ENCODE measurements around the gene TCEA2. TPM values are rescaled to one million over a fixed set of nuclear protein-coding genes. Genes with fewer than 3 reads are reported as not detected.

The TCEA2 gene
- total RNA-seq, 6 experiments from 2014 or later: 14.8 to 45.6 (median 28.6) TPM

- no peak for DNase-seq
Observed at GRCh38 chr20:64036346-64037198, 26.4 kb upstream of the TCEA2 start.

GRCh38 chr20:64037199-64037497 lies 25.9 kb upstream of the TCEA2 start:
- Histone ChIP-seq H3K36me3 (peaks cover 0 to 12% (median 2%) of the 10 kb centered on the region in 4 donors), H3K27me3 (peaks cover 0 to 9% of the 10 kb centered on the region in 2 donors), H3K9me3 (no peaks in the 10 kb centered on the region), H3K27ac (no peak overlapping the region), H3K4me1 (peaks cover 0 to 7% (median 0%) of the 10 kb centered on the region in 4 donors), H3K4me3 (no peak overlapping the region)
- DNase-seq (no peak), ATAC-seq (no peak)
- intact Hi-C loops (cut with DNase I): no loop called here
- WGBS (ENCODE audit: insufficient coverage, low coverage, low lambda C conversion rate, missing lambda C conversion rate): 88% methylated on average over 2 of the region's 3 CpGs
- TF ChIP-seq CTCF (IDR thresholded peaks at IDR 0.05) (no peak), POLR2A (IDR thresholded peaks at IDR 0.05) (no peak)

More at GRCh38 chr20:64036346-64037198, 26.4 kb upstream of the TCEA2 start:
- Histone ChIP-seq H3K36me3 (peaks cover 0 to 17% (median 2%) of the 10 kb centered on the region in 4 donors), H3K27me3 (peaks cover 0 to 3% of the 10 kb centered on the region in 2 donors), H3K27ac (no peak overlapping the region), H3K4me3 (no peak overlapping the region), H3K4me1 (peaks cover 0 to 7% (median 0%) of the 10 kb centered on the region in 4 donors), H3K9me3 (no peaks in the 10 kb centered on the region)
- no peak for ATAC-seq
- WGBS (ENCODE audit: insufficient coverage, low coverage, low lambda C conversion rate, missing lambda C conversion rate): no CpG with 5 or more reads among the region's 17 CpGs
- TF ChIP-seq CTCF (IDR thresholded peaks at IDR 0.05): no peak
- no peak for TF ChIP-seq POLR2A (IDR thresholded peaks at IDR 0.05)
- intact Hi-C loops (cut with DNase I): no loop called here

- no peak for TF ChIP-seq CTCF (IDR thresholded peaks at IDR 0.05)
- H3K27ac ChIP-seq: no peak overlapping the region
Observed at GRCh38 chr20:64037498-64038213, 25.3 kb upstream of the TCEA2 start.

GRCh38 chr20:64038224-64038564 lies 24.8 kb upstream of the TCEA2 start:
- no peak for TF ChIP-seq POLR2A (IDR thresholded peaks at IDR 0.05)
- no peak for TF ChIP-seq CTCF (IDR thresholded peaks at IDR 0.05)
- peak overlapping the region in 2 of 3 donors; percentile 57 to 62 for H3K4me3 ChIP-seq
- peaks cover 0 to 11% of the 10 kb centered on the region in 2 donors for H3K27me3 ChIP-seq
- H3K27ac ChIP-seq: peak overlapping the region in 2 of 3 donors; percentile 8 to 39
- H3K36me3 ChIP-seq: peaks cover 0 to 1% (median 0%) of the 10 kb centered on the region in 4 donors
- peaks cover 0 to 7% (median 0%) of the 10 kb centered on the region in 4 donors for H3K4me1 ChIP-seq
- H3K9me3 ChIP-seq: no peaks in the 10 kb centered on the region
- peak; percentile 7 to 43 (median 20) for ATAC-seq
- 0% methylated on average over 3 of the region's 30 CpGs for whole genome bisulfite sequencing (ENCODE audit: insufficient coverage, low coverage, low lambda C conversion rate, missing lambda C conversion rate)
- intact Hi-C loops (cut with DNase I): no loop called here
- DNase-seq: peak in 1 of 3 donors; percentile 53

More at GRCh38 chr20:64037498-64038213, 25.3 kb upstream of the TCEA2 start:
- H3K36me3 ChIP-seq: peaks cover 0 to 7% (median 0%) of the 10 kb centered on the region in 4 donors
- peaks cover 0 to 11% of the 10 kb centered on the region in 2 donors for H3K27me3 ChIP-seq
- H3K9me3 ChIP-seq: no peaks in the 10 kb centered on the region
- intact Hi-C loops (cut with DNase I): no loop called here
- no peak for DNase-seq
- no peak overlapping the region for H3K4me3 ChIP-seq
- no peak for ATAC-seq
- H3K4me1 ChIP-seq: peaks cover 0 to 7% (median 0%) of the 10 kb centered on the region in 4 donors
- 15% methylated on average over 16 of the region's 36 CpGs for WGBS (ENCODE audit: insufficient coverage, low coverage, low lambda C conversion rate, missing lambda C conversion rate)
